CD4-positive, CD25-positive, alpha-beta regulatory T cell (primary cell): ENCODE data around the gene RPH3AL. TPM values are rescaled to one million over a fixed set of nuclear protein-coding genes. Genes with fewer than 3 reads are reported as not detected.
"Not testable (repeated sequence)": the region's sequence is repeated elsewhere in the genome, so short reads cannot be mapped to it uniquely, and the experiment has no call there.

Source experiments
- ATAC-seq, 2 donors: fragments of 150-1000 bp; cut with Tn5 transposase; one replicate each; pipeline ENCODE4 v1.10.0; 2021; ENCODE audit warnings: low read depth in 2 of 2, moderate number of reproducible peaks in 2 of 2, moderate library complexity in 1 of 2
- DNase-seq, 3 donors: peaks; one replicate each; pipeline versions ENCODE4 v3.0.0 to v3.0.0-alpha.2; 2012 to 2022; ENCODE audit warnings: mixed read lengths in 1 of 3
- H3K27ac ChIP-seq: one replicate; pipeline ENCODE4 v1.7.0; 2013; ENCODE audit warnings: mild to moderate bottlenecking, low read length; ENCODE audit not compliant: insufficient read depth, poor library complexity, severe bottlenecking
- H3K27me3 ChIP-seq: one replicate; pipeline ENCODE4 v1.7.0; 2013; ENCODE audit warnings: low read length; ENCODE audit not compliant: control insufficient read depth, insufficient read depth
- H3K36me3 ChIP-seq: one replicate; pipeline ENCODE4 v1.7.0; 2013; ENCODE audit warnings: mild to moderate bottlenecking, low read length, moderate library complexity; ENCODE audit not compliant: control insufficient read depth, insufficient read depth
- H3K4me1 ChIP-seq: 2 replicates; pipeline ENCODE4 v1.7.0; 2013; ENCODE audit warnings: mild to moderate bottlenecking, low read length; ENCODE audit not compliant: insufficient read depth, control insufficient read depth, poor library complexity, severe bottlenecking
- H3K4me3 ChIP-seq: one replicate; pipeline ENCODE4 v1.7.0; 2013; ENCODE audit warnings: low read depth, mild to moderate bottlenecking, low read length, moderate library complexity
- H3K9me3 ChIP-seq, 2 experiments: 1 replicate in 1 of 2; 2 replicates in 1 of 2; pipeline ENCODE4 v1.7.0; 2013; ENCODE audit warnings: low read length in 2 of 2, mild to moderate bottlenecking in 1 of 2, moderate library complexity in 1 of 2; ENCODE audit not compliant: control insufficient read depth in 2 of 2
- H3K27ac Mint-ChIP-seq, 3 donors: one replicate each; pipeline ENCODE4 v1.8.0; 2020 to 2022; ENCODE audit warnings: mild to moderate bottlenecking in 3 of 3, mixed read lengths in 3 of 3, moderate library complexity in 2 of 3
- H3K27me3 Mint-ChIP-seq: one replicate; pipeline ENCODE4 v1.8.0; 2022; ENCODE audit warnings: mild to moderate bottlenecking, mixed read lengths
- H3K36me3 Mint-ChIP-seq: one replicate; pipeline ENCODE4 v1.8.0; 2020; ENCODE audit warnings: mixed read lengths
- H3K4me1 Mint-ChIP-seq, 4 donors: one replicate each; pipeline ENCODE4 v1.8.0; 2020 to 2022; ENCODE audit warnings: mixed read lengths in 4 of 4, mild to moderate bottlenecking in 1 of 4
- H3K4me3 Mint-ChIP-seq, 4 donors: one replicate each; pipeline ENCODE4 v1.8.0; 2020 to 2022; ENCODE audit warnings: mild to moderate bottlenecking in 4 of 4, mixed read lengths in 4 of 4, moderate library complexity in 3 of 4
- H3K9me3 Mint-ChIP-seq, 7 donors: one replicate each; pipeline ENCODE4 v1.8.0; 2020 to 2022; ENCODE audit warnings: mixed read lengths in 7 of 7, mild to moderate bottlenecking in 3 of 7, moderate library complexity in 2 of 7
- polyA plus RNA-seq, 4 donors: library from polyadenylated mRNA; unstranded; fragments of 300-500 nt; fragmentation: Illumina TruSeq; gene quantifications; one replicate each; pipeline ENCODE4 v1.2.3, GENCODE V29; 2021
- total RNA-seq: library from RNA; stranded (reverse); gene quantifications from one replicate; pipeline ENCODE4 v1.2.3, GENCODE V29; 2022

Gene RPH3AL
- total and polyA plus RNA-seq, 5 donors from 2014 or later = 0.65 to 5.6 (median 3.0) TPM

GRCh38 chr17:201257-201656 lies 151.3 kb downstream of the RPH3AL start:
- DNase-seq, H3K27ac ChIP-seq, H3K36me3 ChIP-seq, H3K9me3 Mint-ChIP-seq, H3K4me3 Mint-ChIP-seq, H3K36me3 Mint-ChIP-seq, H3K4me1 ChIP-seq, H3K4me1 Mint-ChIP-seq, ATAC-seq, H3K27me3 ChIP-seq, H3K27ac Mint-ChIP-seq, H3K4me3 ChIP-seq, H3K9me3 ChIP-seq: not testable (repeated sequence)
- H3K27me3 Mint-ChIP-seq = peaks cover 21% of the 10 kb centered on the region

- no peaks in the 10 kb centered on the region for H3K36me3 ChIP-seq
- no peaks in the 10 kb centered on the region for H3K4me1 ChIP-seq
- Mint-ChIP-seq H3K4me1 (no peaks in the 10 kb centered on the region), H3K9me3 (no peaks in the 10 kb centered on the region), H3K36me3 (no peaks in the 10 kb centered on the region), H3K4me3 (no peak overlapping the region), H3K27me3 (peaks cover 22% of the 10 kb centered on the region), H3K27ac (no peak overlapping the region)
- no peak overlapping the region for H3K4me3 ChIP-seq
- no peaks in the 10 kb centered on the region for H3K9me3 ChIP-seq
- peaks cover 3% of the 10 kb centered on the region for H3K27me3 ChIP-seq
- DNase-seq (no peak), ATAC-seq (no peak)
- no peak overlapping the region for H3K27ac ChIP-seq
Measured at GRCh38 chr17:200586-200985, 152.0 kb downstream of the RPH3AL start.

GRCh38 chr17:199806-200545 lies 152.6 kb downstream of the RPH3AL start:
- Mint-ChIP-seq H3K27me3 (peaks cover 27% of the 10 kb centered on the region), H3K4me1 (no peaks in the 10 kb centered on the region), H3K27ac (no peak overlapping the region), H3K4me3 (no peak overlapping the region), H3K36me3 (no peaks in the 10 kb centered on the region), H3K9me3 (no peaks in the 10 kb centered on the region)
- Histone ChIP-seq H3K4me3 (no peak overlapping the region), H3K27ac (no peak overlapping the region), H3K27me3 (peaks cover 3% of the 10 kb centered on the region), H3K9me3 (no peaks in the 10 kb centered on the region), H3K36me3 (no peaks in the 10 kb centered on the region), H3K4me1 (no peaks in the 10 kb centered on the region)
- DNase-seq = no peak
- no peak for ATAC-seq

GRCh38 chr17:199191-199604 lies 153.4 kb downstream of the RPH3AL start:
- Histone ChIP-seq H3K27me3 (peaks cover 3% of the 10 kb centered on the region), H3K4me3 (no peak overlapping the region), H3K9me3 (no peaks in the 10 kb centered on the region), H3K27ac (no peak overlapping the region), H3K36me3 (no peaks in the 10 kb centered on the region), H3K4me1 (no peaks in the 10 kb centered on the region)
- Mint-ChIP-seq H3K36me3 (no peaks in the 10 kb centered on the region), H3K4me3 (no peak overlapping the region), H3K4me1 (no peaks in the 10 kb centered on the region), H3K9me3 (no peaks in the 10 kb centered on the region), H3K27me3 (peaks cover 23% of the 10 kb centered on the region), H3K27ac (no peak overlapping the region)
- no peak for DNase-seq
- ATAC-seq = no peak

GRCh38 chr17:198225-198624 lies 154.4 kb downstream of the RPH3AL start:
- not testable (repeated sequence) for H3K4me3 Mint-ChIP-seq, H3K27ac ChIP-seq, H3K4me3 ChIP-seq, H3K4me1 Mint-ChIP-seq, H3K36me3 Mint-ChIP-seq, H3K9me3 Mint-ChIP-seq, H3K36me3 ChIP-seq, H3K27me3 ChIP-seq, H3K9me3 ChIP-seq, H3K27ac Mint-ChIP-seq, ATAC-seq, H3K4me1 ChIP-seq, DNase-seq
- H3K27me3 Mint-ChIP-seq = peaks cover 23% of the 10 kb centered on the region

- H3K36me3 ChIP-seq = no peaks in the 10 kb centered on the region
- no peaks in the 10 kb centered on the region for H3K36me3 Mint-ChIP-seq
- H3K4me1 ChIP-seq = no peaks in the 10 kb centered on the region
- peaks cover 3% of the 10 kb centered on the region for H3K27me3 ChIP-seq
- H3K4me1 Mint-ChIP-seq = no peaks in the 10 kb centered on the region
- no peak overlapping the region for H3K27ac ChIP-seq
- H3K27ac Mint-ChIP-seq = no peak overlapping the region
- no peak overlapping the region for H3K4me3 ChIP-seq
- ATAC-seq (no peak), DNase-seq (no peak)
- H3K9me3 ChIP-seq = no peaks in the 10 kb centered on the region
- H3K27me3 Mint-ChIP-seq = peaks cover 23% of the 10 kb centered on the region
- no peak overlapping the region for H3K4me3 Mint-ChIP-seq
- H3K9me3 Mint-ChIP-seq = peaks cover 0 to 2% (median 0%) of the 10 kb centered on the region in 7 donors
Measured at GRCh38 chr17:197352-197751, 155.3 kb downstream of the RPH3AL start.

- Histone ChIP-seq H3K4me3 (no peak overlapping the region), H3K27me3 (peaks cover 3% of the 10 kb centered on the region), H3K27ac (no peak overlapping the region), H3K9me3 (no peaks in the 10 kb centered on the region), H3K4me1 (no peaks in the 10 kb centered on the region), H3K36me3 (no peaks in the 10 kb centered on the region)
- Mint-ChIP-seq H3K9me3 (peaks cover 0 to 2% (median 0%) of the 10 kb centered on the region in 7 donors), H3K27me3 (peaks cover 23% of the 10 kb centered on the region), H3K36me3 (no peaks in the 10 kb centered on the region), H3K4me1 (no peaks in the 10 kb centered on the region), H3K4me3 (no peak overlapping the region), H3K27ac (peak overlapping the region in 1 of 3 donors; percentile 48)
- ATAC-seq (no peak), DNase-seq (no peak)
Measured at GRCh38 chr17:194828-195602, 157.6 kb downstream of the RPH3AL start.
